ENCODE measurements around the gene ZBTB38. TPM values are rescaled to one million over a fixed set of nuclear protein-coding genes. Genes with fewer than 3 reads are reported as not detected.

ZBTB38 gene
- total RNA-seq, 1 experiment from 2014 or later = 17.0 TPM

GRCh38 chr3:141413801-141414689 is 45.7 kb downstream of the ZBTB38 start:
- ChIA-PET CTCF (no interaction called here), POLR2A (ENCODE audit: unreplicated experiment) (no interaction called here)
- Histone ChIP-seq H2AFZ (ENCODE audit: low read length) (no peak overlapping the region), H3K9ac (ENCODE audit: low read length) (peak overlapping the region; percentile 68), H3K9me2 (replicated peaks; ENCODE audit: low read length) (no peaks in the 10 kb centered on the region), H3K4me2 (ENCODE audit: low read length) (no peak overlapping the region), H3K4me3 (ENCODE audit: low read length) (no peak overlapping the region), H3F3A (ENCODE audit: low read length, unreplicated experiment) (no peaks in the 10 kb centered on the region), H3K4me1 (ENCODE audit: insufficient read depth, low read length) (peaks cover 53% of the 10 kb centered on the region), H3K9me3 (ENCODE audit: low read length) (no peaks in the 10 kb centered on the region), H3K27ac (ENCODE audit: low read length) (peak overlapping the region; percentile 88), H3K36me3 (ENCODE audit: low read depth, low read length) (peaks cover 12% of the 10 kb centered on the region), H4K20me1 (ENCODE audit: low read length) (no peaks in the 10 kb centered on the region), H3K27me3 (ENCODE audit: low read length) (no peaks in the 10 kb centered on the region), H3K79me2 (ENCODE audit: low read length) (no peaks in the 10 kb centered on the region)
- no peak for TF ChIP-seq EZH2phosphoT487 (IDR thresholded peaks at IDR 0.05; ENCODE audit: borderline replicate concordance, low read length)
- TF ChIP-seq CTCF (conservative IDR thresholded peaks at IDR 0.05; ENCODE audit: low read depth, low read length) = no peak
- no peak for TF ChIP-seq EZH2 (IDR thresholded peaks at IDR 0.05; ENCODE audit: low read length, unreplicated experiment)
- ATAC-seq = no peak
- no TSS peak for BruUV-seq (replicated peaks)
- intact Hi-C loops (cut with micrococcal nuclease) = no loop called here
- DNase-seq = no peak

- Histone ChIP-seq H3K9me3 (ENCODE audit: low read length) (no peaks in the 10 kb centered on the region), H4K20me1 (ENCODE audit: low read length) (no peaks in the 10 kb centered on the region), H3K9me2 (replicated peaks; ENCODE audit: low read length) (no peaks in the 10 kb centered on the region), H3F3A (ENCODE audit: low read length, unreplicated experiment) (no peaks in the 10 kb centered on the region), H2AFZ (ENCODE audit: low read length) (no peak overlapping the region), H3K9ac (ENCODE audit: low read length) (peak overlapping the region; percentile 68), H3K79me2 (ENCODE audit: low read length) (no peaks in the 10 kb centered on the region), H3K36me3 (ENCODE audit: low read depth, low read length) (peaks cover 12% of the 10 kb centered on the region), H3K27ac (ENCODE audit: low read length) (peak overlapping the region; percentile 88), H3K4me2 (ENCODE audit: low read length) (no peak overlapping the region), H3K4me1 (ENCODE audit: insufficient read depth, low read length) (peaks cover 45% of the 10 kb centered on the region), H3K4me3 (ENCODE audit: low read length) (no peak overlapping the region), H3K27me3 (ENCODE audit: low read length) (no peaks in the 10 kb centered on the region)
- ATAC-seq = no peak
- intact Hi-C loops (cut with micrococcal nuclease) = no loop called here
- peak; percentile 41 for DNase-seq
- BruUV-seq (replicated peaks) = no TSS peak
- TF ChIP-seq CTCF (conservative IDR thresholded peaks at IDR 0.05; ENCODE audit: low read depth, low read length) = no peak
- TF ChIP-seq EZH2phosphoT487 (IDR thresholded peaks at IDR 0.05; ENCODE audit: borderline replicate concordance, low read length) = no peak
- no peak for TF ChIP-seq EZH2 (IDR thresholded peaks at IDR 0.05; ENCODE audit: low read length, unreplicated experiment)
- CTCF ChIA-PET = no interaction called here
- POLR2A ChIA-PET (ENCODE audit: unreplicated experiment) = no interaction called here
Measured at GRCh38 chr3:141414800-141415462, 46.6 kb downstream of the ZBTB38 start.

GRCh38 chr3:141415953-141416352 is 47.6 kb downstream of the ZBTB38 start:
- Histone ChIP-seq H3F3A (ENCODE audit: low read length, unreplicated experiment) (no peaks in the 10 kb centered on the region), H3K27ac (ENCODE audit: low read length) (peak overlapping the region; percentile 86; the same call in 1 of the 2 replicates), H3K9me3 (ENCODE audit: low read length) (no peaks in the 10 kb centered on the region), H3K27me3 (ENCODE audit: low read length) (no peaks in the 10 kb centered on the region), H3K9ac (ENCODE audit: low read length) (no peak overlapping the region), H4K20me1 (ENCODE audit: low read length) (no peaks in the 10 kb centered on the region), H3K4me3 (ENCODE audit: low read length) (no peak overlapping the region), H3K4me1 (ENCODE audit: insufficient read depth, low read length) (peaks cover 34% of the 10 kb centered on the region), H3K36me3 (ENCODE audit: low read depth, low read length) (peaks cover 12% of the 10 kb centered on the region), H2AFZ (ENCODE audit: low read length) (no peak overlapping the region), H3K79me2 (ENCODE audit: low read length) (no peaks in the 10 kb centered on the region), H3K9me2 (replicated peaks; ENCODE audit: low read length) (no peaks in the 10 kb centered on the region), H3K4me2 (ENCODE audit: low read length) (no peak overlapping the region)
- no peak for TF ChIP-seq CTCF (conservative IDR thresholded peaks at IDR 0.05; ENCODE audit: low read depth, low read length)
- no peak for TF ChIP-seq EZH2phosphoT487 (IDR thresholded peaks at IDR 0.05; ENCODE audit: borderline replicate concordance, low read length)
- no peak for TF ChIP-seq EZH2 (IDR thresholded peaks at IDR 0.05; ENCODE audit: low read length, unreplicated experiment)
- DNase-seq (no peak), ATAC-seq (no peak)
- CTCF ChIA-PET = no interaction called here
- POLR2A ChIA-PET (ENCODE audit: unreplicated experiment) = no interaction called here
- no TSS peak for BruUV-seq (replicated peaks)
- intact Hi-C loops (cut with micrococcal nuclease) = no loop called here
